Mucosa of descending colon (tissue), 3 donors: ENCODE data around the gene SPDYE2B. TPM values are rescaled to one million over a fixed set of nuclear protein-coding genes. Genes with fewer than 3 reads are reported as not detected.
"Not testable (repeated sequence)": the region's sequence is repeated elsewhere in the genome, so short reads cannot be mapped to it uniquely, and the experiment has no call there.

Experiments
- ATAC-seq: fragments of 200-7000 bp; cut with Tn5 transposase; one replicate; pipeline ENCODE4 v1.9.1; 2020; ENCODE audit warnings: mild to moderate bottlenecking, moderate library complexity
- DNase-seq, 3 donors: peaks; one replicate each; pipeline ENCODE4 v3.0.0-alpha.2; 2020
- H3K36me3 ChIP-seq: fragments of 200-600 bp; one replicate; pipeline ENCODE4 v1.8.0; 2021; ENCODE audit warnings: low read depth, mild to moderate bottlenecking
- H3K4me1 ChIP-seq: fragments of 200-600 bp; one replicate; pipeline ENCODE4 v1.8.0; 2021; ENCODE audit warnings: low read depth, mild to moderate bottlenecking
- H3K4me3 ChIP-seq: fragments of 200-600 bp; one replicate; pipeline ENCODE4 v1.8.0; 2021; ENCODE audit warnings: mild to moderate bottlenecking
- H3K9me3 ChIP-seq: fragments of 200-600 bp; one replicate; pipeline ENCODE4 v1.8.0; 2021; ENCODE audit warnings: mild to moderate bottlenecking
- intact Hi-C, 2 donors: fragments of 100-400 bp; cut with DNase I in 1 of 2; cut with micrococcal nuclease in 1 of 2; formaldehyde crosslinking; loops; one replicate each; pipeline versions ENCODE4 v1.11.0 to v1.11.1; 2022; cut with DNase I, micrococcal nuclease
- total RNA-seq, 3 donors: library from RNA; stranded (reverse); fragmentation: NEBNext Ultra II Directional in 2 of 3; extraction: Animal tissue kit (Norgen Biotek cat#: 25700) in 2 of 3; gene quantifications; one replicate each; pipeline versions ENCODE4 v1.2.1 to v1.2.4, GENCODE V29; 2021 to 2023
- donor health status: DM: no; HTN: no; CAD: no; lungs with moderate emphysema.
- donor health status: DM: no; HTN: no; CAD: no.
- donor health status: DM: no; HTN: yes; CAD: no.

Gene SPDYE2B
- total RNA-seq, 3 donors from 2014 or later, result not detected

GRCh38 chr7:102671166-102671955 lies 21.2 kb downstream of the SPDYE2B start, which contains the start of gene POLR2J2:
TSS of gene POLR2J2 (minus strand) at chr7:102671663. CDS start at chr7:102671601, 62 bp downstream.
- H3K36me3 ChIP-seq, H3K9me3 ChIP-seq, H3K4me1 ChIP-seq, intact Hi-C loops, H3K4me3 ChIP-seq: not testable (repeated sequence)
- ATAC-seq (peak; percentile 74), DNase-seq (peak in 2 of 3 donors; percentile 39 to 89)

GRCh38 chr7:102671956-102672307 lies 21.8 kb downstream of the SPDYE2B start:
- H3K4me3 ChIP-seq, intact Hi-C loops, DNase-seq, H3K4me1 ChIP-seq, H3K9me3 ChIP-seq, H3K36me3 ChIP-seq: not testable (repeated sequence)
- peak; percentile 18 for ATAC-seq

- H3K36me3 ChIP-seq, DNase-seq, H3K4me1 ChIP-seq, H3K4me3 ChIP-seq, intact Hi-C loops, H3K9me3 ChIP-seq: not testable (repeated sequence)
- ATAC-seq, result peak; percentile 32
Observed at GRCh38 chr7:102673447-102674067, 23.4 kb downstream of the SPDYE2B start.

- intact Hi-C loops, H3K36me3 ChIP-seq, H3K4me1 ChIP-seq, H3K9me3 ChIP-seq, H3K4me3 ChIP-seq, DNase-seq, ATAC-seq: not testable (repeated sequence)
Observed at GRCh38 chr7:102675545-102675944, 25.4 kb downstream of the SPDYE2B start.

GRCh38 chr7:102680780-102681179 lies 30.7 kb downstream of the SPDYE2B start:
- H3K9me3 ChIP-seq, intact Hi-C loops, H3K36me3 ChIP-seq, ATAC-seq, DNase-seq, H3K4me3 ChIP-seq, H3K4me1 ChIP-seq: not testable (repeated sequence)

GRCh38 chr7:102682560-102682959 lies 32.4 kb downstream of the SPDYE2B start:
- intact Hi-C loops, H3K9me3 ChIP-seq, H3K4me1 ChIP-seq, DNase-seq, H3K36me3 ChIP-seq, H3K4me3 ChIP-seq: not testable (repeated sequence)
- peak; percentile 22 for ATAC-seq

- H3K4me1 ChIP-seq, H3K4me3 ChIP-seq, H3K9me3 ChIP-seq, intact Hi-C loops, H3K36me3 ChIP-seq, DNase-seq: not testable (repeated sequence)
- ATAC-seq, result peak; percentile 92
Observed at GRCh38 chr7:102688299-102689036, 38.3 kb downstream of the SPDYE2B start.

- intact Hi-C loops, H3K36me3 ChIP-seq, H3K4me3 ChIP-seq, H3K4me1 ChIP-seq, H3K9me3 ChIP-seq: not testable (repeated sequence)
- DNase-seq (peak in 2 of 3 donors; percentile 49 to 61), ATAC-seq (peak; percentile 66)
Observed at GRCh38 chr7:102689436-102690282, 39.5 kb downstream of the SPDYE2B start.

GRCh38 chr7:102690602-102691001 lies 40.5 kb downstream of the SPDYE2B start:
- peak; percentile 7 to 43 (median 31) for DNase-seq
- H3K36me3 ChIP-seq, intact Hi-C loops, ATAC-seq, H3K9me3 ChIP-seq, H3K4me1 ChIP-seq, H3K4me3 ChIP-seq: not testable (repeated sequence)

- DNase-seq, H3K4me3 ChIP-seq, intact Hi-C loops, H3K4me1 ChIP-seq, H3K36me3 ChIP-seq, H3K9me3 ChIP-seq, ATAC-seq: not testable (repeated sequence)
Observed at GRCh38 chr7:102694008-102694407, 43.9 kb downstream of the SPDYE2B start.

- H3K9me3 ChIP-seq, ATAC-seq, intact Hi-C loops, DNase-seq, H3K4me3 ChIP-seq, H3K4me1 ChIP-seq, H3K36me3 ChIP-seq: not testable (repeated sequence)
Observed at GRCh38 chr7:102695033-102695552, 45.0 kb downstream of the SPDYE2B start.

GRCh38 chr7:102696009-102696408 lies 45.9 kb downstream of the SPDYE2B start:
- H3K36me3 ChIP-seq, DNase-seq, intact Hi-C loops, ATAC-seq, H3K4me1 ChIP-seq, H3K4me3 ChIP-seq, H3K9me3 ChIP-seq: not testable (repeated sequence)
